Stimulated activated CD8-positive, alpha-beta memory T cell treated with anti-CD3 and anti-CD28 coated beads, Interleukin-7, amount 100 ng/mL, for 24 hours (primary cell): ENCODE measurements around the gene KCNB1.

Source experiments
- DNase-seq: peaks from one replicate; pipeline ENCODE4 v3.0.0-alpha.2; 2020; ENCODE audit warnings: low read depth

The KCNB1 gene

DNA sequence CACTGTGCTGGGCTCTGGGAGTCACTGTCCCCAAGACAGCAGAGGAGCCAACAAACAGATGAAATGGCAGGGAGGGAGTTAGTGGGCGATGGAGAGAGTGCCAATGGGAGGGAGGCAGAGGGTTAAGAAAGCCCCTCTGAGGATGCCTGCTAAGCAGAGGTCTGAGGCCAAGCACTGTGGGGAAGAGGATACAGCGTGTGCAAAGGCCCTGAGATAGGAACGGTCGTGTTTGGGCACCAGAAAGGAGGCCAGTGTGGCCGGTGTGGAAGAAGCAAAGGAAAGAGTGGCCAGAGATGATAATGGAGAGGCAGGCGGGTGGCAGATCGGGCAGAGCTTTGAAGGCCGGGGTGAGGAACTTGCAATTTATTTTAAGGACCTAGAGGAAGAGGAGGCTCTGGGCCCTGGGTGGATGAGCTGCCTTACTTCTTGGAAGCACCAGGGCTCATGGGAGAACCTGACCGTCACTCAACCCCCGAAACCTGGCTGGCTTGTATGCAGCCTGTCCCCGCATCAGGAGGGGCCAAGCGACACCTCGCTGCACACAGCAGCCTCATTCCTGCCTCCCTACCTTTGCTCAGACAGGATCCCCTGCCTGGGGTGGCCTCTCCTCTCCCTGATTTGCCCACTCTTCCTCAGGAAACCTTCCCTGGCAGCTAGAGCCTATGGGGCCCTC is 73.0 kb downstream of the KCNB1 start:
- DNase-seq = no peak

DNA sequence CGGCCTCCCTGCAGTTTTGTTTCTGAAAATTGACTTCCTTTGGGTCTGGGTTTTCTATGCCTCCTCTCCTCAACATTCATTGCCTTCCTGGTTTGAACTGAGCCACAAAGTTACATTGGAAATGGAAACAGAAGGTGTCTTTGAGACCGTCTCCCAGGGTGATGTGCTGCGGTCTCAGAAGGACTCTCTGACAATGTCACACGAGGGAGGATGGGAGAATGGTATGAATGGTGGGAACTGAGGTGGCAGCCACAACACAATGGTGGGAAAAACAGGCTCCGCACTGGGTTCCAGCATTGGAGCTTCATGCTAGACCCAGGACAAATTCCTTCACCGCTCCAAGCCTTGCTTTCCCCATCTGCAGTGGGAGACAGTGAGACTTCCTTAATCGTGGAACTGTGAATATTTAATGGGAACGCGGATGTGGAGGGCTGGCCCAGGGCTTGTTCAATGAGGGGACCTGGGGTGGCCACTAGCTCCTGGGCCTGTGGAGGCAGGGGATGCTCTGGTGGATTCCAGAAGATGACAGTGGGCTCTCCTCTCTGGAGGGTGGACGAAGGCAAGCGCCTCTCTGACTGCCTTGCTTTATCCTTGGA is 73.9 kb downstream of the KCNB1 start:
- no peak for DNase-seq

GRCh38 chr20:49406666-49407065 is 75.8 kb downstream of the KCNB1 start:
- DNase-seq = no peak

DNA sequence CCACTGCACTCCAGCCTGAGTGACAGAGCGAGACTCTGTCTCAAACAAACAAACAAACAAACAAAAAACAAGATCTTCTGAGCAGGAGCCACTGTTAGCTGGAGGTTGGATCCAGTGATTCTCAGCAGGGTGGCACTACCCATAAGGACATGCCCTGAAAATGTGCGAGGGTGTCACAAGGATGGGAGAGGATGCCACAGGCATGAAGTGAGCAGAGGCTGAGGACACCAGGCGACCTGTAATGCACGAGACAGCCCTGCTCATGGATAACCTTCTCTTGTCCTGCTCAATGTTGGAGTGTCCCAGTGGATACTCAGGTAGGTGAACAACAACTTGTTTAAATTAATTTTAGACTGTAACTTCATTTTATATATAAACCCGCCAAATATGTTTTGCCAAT is 76.8 kb downstream of the KCNB1 start:
- DNase-seq = no peak

GRCh38 chr20:49405062-49405683 is 77.3 kb downstream of the KCNB1 start:
- DNase-seq = no peak

GRCh38 chr20:49404461-49404860 is 78.0 kb downstream of the KCNB1 start:
- no peak for DNase-seq

DNA sequence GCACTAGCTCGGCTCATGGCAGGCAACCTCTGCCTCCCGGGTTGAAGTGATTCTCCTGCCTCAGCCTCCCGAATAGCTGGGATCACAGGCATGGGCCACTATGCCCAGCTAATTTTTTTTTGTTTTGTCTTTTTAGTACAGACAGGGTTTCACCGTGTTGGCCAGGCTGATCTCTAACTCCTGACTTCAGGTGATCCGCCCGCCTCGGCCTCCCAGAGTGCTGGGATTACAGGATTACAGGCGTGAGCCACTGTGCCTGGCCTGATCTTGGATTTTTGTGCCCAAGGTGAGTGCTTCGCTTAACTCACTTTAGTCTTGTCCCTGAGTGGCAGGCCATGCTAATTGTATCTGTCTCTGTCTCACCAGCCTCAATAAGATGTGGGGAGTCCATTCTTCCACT is 78.6 kb downstream of the KCNB1 start:
- no peak for DNase-seq

DNA sequence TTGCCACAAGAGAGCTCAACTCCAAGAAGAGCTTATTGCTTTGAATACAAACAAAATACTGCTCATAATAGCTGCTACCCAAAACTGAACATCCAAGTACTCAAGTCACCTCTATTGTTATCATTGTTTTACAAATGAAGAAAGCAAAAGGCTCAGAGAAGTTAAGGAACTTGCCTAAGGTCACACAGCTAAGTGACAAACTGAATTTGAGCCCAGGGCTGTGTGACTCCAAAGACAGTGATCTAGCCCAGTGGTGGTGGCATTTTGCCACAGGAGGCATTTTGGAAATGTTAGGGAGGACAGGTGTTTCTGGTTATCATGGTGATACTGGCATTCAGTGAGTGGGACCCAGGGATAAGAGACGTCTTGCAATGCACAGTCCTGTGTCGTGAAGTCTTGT is 79.5 kb downstream of the KCNB1 start:
- no peak for DNase-seq

- DNase-seq = no peak
Measured at GRCh38 chr20:49400904-49401303, 81.6 kb downstream of the KCNB1 start.

GRCh38 chr20:49400410-49400809 is 82.1 kb downstream of the KCNB1 start:
- no peak for DNase-seq

DNA sequence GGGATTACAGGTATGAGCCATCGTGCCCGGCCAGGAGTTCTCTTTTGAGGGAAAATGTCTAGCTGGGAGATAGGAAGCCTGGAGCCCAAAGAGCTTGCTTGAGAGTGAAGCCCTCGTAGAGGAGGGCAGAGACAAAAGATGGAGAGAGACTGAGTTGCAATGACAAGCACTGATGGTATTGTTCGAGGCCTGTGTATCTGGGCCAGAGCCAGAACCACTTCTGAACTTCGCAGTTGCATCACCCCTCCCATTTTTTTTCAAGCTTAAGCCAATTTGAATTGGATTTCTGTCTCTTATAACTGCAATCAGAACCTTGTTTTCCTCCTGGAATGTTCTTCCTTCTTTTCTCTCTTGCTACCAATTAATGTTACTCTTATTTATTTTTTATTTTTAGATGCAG is 83.1 kb downstream of the KCNB1 start:
- no peak for DNase-seq

DNA sequence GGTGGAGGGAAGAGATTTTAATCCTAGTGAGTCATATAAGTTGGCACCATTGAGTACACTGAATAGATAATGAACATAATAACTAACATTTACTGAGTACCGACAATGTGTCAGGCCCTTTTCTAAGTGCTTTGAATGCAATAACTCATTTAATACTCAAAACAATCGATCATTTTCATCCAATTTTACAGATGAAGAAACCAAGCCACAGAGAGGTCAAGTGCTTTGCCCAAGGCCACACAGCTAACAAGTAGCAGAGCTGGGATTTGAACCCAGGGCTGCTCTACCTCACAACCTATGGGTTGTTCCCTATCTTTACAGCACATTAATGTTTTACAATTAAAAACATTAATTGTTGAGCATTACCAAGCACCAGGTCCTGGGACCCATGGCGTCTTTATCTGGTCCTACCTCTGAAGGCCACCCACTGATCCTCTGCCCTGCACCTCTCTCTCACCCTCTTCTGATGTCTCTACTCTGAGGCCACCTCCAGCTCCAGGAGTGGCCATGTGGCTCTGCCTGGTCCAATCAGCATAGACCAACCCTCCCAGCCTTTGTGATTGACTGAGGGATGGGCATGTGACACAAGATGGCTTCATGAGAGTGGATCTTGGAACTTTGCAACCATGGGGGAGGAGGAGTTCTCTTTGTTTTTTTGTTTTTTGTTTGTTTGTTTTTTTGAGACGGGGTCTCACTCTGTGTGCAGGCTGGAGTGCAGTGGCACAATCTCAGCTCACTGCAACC is 83.9 kb downstream of the KCNB1 start:
- DNase-seq = no peak

- no peak for DNase-seq
Measured at GRCh38 chr20:49397525-49397924, 84.9 kb downstream of the KCNB1 start.

GRCh38 chr20:49396230-49396629 is 86.2 kb downstream of the KCNB1 start:
- DNase-seq = no peak

- DNase-seq = no peak
Measured at GRCh38 chr20:49395659-49396058, 86.8 kb downstream of the KCNB1 start.

- DNase-seq = no peak
Measured at GRCh38 chr20:49395183-49395582, 87.3 kb downstream of the KCNB1 start.

DNA sequence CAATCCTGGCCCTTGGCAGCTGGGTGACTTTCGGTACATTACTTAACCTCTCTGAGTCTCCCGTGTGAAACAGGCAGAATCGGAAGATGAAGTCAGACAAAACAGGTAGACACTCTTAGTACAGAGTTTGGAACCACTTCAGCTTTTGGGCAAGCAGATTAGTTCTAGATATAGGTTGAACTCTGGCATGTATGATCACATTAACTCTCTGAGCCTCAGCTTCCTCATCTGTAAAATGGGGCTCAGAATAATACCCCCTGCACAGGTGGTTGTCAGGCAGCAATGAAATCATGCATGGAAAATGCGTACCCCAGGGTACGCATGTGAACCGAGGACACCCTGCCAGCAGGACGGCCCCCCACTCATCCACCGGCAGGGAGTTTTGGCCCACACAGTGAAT is 87.7 kb downstream of the KCNB1 start:
- no peak for DNase-seq

DNA sequence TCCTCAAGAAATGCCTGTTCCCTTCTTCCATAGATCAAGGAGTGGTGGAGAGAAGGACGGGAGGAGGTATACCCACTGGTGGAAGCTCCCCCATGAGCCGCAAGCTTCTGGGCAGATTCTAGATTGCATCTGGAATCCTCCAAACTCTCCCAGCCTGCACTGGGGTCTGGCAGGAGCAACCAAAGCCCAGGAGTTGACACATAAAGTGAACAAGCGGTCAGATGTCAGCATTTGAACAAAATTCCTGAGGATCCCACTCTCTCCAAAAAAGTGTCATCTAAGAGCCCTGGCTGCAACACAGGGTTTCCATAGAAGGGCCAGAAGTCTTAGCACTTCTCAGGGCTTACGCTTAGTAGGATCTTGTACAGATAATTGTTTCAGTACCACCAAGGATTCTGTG is 88.2 kb downstream of the KCNB1 start:
- DNase-seq = no peak

DNA sequence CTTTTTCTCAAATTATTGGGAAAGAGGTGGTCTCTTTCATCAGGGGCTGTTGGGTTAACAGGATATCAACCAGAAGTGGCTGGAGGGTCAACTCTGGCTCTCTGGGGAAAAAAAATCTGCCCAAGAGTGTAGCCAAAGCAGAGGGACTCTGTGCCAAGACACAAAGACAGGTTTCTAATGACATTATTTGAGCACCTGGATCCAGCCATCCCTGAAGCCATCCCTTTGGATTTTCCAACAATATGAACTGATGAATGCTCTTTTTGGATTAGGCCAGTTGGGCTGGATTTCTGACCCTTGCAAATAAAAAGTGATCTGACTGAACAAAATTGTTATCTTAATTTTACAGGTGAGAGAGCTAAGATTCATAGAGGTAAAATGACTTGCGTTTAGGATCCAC is 88.7 kb downstream of the KCNB1 start:
- no peak for DNase-seq

DNA sequence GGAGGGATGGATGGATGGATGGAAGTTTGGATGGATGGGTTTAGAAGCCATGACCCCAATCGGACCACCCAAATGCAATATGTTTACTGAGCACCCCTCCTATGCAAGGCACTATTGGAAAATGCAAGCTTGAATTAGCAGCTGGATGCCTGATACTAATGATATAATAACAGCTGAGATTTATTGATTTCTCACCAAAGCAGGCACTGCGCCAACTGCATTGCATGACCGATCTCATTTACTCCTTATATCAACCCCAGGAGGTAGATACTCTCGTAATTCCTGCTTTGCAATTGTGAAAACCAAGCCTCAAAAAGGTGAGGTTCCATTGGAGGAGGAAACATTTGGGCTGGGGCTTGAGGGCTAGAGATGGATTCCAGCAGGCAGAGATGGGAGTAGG is 89.7 kb downstream of the KCNB1 start:
- DNase-seq = no peak

DNA sequence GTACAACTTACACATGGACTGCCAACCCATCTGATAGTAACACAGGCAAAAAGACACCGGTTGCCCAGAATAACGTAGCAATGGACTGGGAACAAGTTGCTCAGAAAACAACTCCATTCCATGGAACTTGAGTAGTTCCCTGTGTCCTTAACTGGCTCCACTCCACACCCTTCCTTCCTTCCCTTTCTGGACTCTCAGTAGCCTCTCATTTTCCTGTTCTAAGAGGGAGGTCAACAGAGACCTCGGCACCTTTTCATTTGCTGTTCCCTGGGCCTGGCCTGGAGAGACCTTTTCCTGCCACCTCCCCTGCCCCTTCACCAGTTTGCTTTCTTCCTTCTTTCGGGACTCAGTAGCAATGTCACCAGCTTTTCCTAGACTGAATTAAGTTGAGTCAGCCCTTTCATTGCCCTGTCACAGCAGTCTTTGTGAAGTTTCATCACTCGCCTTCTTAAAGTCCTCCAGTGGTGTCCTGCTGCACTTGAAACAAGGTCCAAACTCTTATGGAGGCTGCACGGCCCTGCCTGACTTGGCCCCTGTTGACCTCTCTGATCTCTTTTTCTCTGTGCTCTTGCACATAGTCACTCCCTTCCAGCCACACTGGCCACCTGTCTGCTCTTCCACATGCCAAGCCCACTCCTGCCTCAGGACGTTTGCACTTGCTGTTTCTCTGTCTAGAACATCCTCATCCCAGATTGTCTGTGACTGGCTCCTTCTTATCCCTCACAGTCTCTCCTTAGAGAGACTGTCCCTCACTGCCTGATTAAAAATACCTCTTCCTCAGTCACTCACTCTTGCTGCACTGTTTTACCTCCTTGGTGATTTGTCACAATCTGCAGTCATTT is 90.8 kb downstream of the KCNB1 start:
- DNase-seq = no peak

- DNase-seq = no peak
Measured at GRCh38 chr20:49389854-49390253, 92.6 kb downstream of the KCNB1 start.
